ENCODE data around the gene AACS.

- TF ChIP-seq, protein P1, sequence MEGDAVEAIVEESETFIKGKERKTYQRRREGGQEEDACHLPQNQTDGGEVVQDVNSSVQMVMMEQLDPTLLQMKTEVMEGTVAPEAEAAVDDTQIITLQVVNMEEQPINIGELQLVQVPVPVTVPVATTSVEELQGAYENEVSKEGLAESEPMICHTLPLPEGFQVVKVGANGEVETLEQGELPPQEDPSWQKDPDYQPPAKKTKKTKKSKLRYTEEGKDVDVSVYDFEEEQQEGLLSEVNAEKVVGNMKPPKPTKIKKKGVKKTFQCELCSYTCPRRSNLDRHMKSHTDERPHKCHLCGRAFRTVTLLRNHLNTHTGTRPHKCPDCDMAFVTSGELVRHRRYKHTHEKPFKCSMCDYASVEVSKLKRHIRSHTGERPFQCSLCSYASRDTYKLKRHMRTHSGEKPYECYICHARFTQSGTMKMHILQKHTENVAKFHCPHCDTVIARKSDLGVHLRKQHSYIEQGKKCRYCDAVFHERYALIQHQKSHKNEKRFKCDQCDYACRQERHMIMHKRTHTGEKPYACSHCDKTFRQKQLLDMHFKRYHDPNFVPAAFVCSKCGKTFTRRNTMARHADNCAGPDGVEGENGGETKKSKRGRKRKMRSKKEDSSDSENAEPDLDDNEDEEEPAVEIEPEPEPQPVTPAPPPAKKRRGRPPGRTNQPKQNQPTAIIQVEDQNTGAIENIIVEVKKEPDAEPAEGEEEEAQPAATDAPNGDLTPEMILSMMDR (conservative IDR thresholded peaks at IDR 0.05): no peak
- no peak for TF ChIP-seq EZH2 (IDR thresholded peaks at IDR 0.05; ENCODE audit: low read depth)
Measured at GRCh38 chr12:125024949-125025563, 40.2 kb upstream of the AACS start.
